ENCODE data around the gene SNAPC5.
A peak's percentile ranks its signal among the peaks of the same experiment; 100 is the strongest.

Gene SNAPC5

GRCh38 chr15:66497502-66498455 lies at the start of gene SNAPC5:
Gene SNAPC5, minus strand, starts transcription at chr15:66497762. Its CDS starts 31 bp downstream, at chr15:66497731.
- H3K9ac ChIP-seq (ENCODE audit: low read length in 2 of 2): peak within 1 kb of the TSS; percentile 97 to 98
- no peaks in the 10 kb centered on the region for H3K27me3 ChIP-seq (ENCODE audit: control insufficient read depth in 1 of 2, insufficient read depth in 2 of 2, low read length in 2 of 2)
- H3K4me1 ChIP-seq (ENCODE audit: control insufficient read depth, insufficient read depth, low read length): peaks cover 12% of the 10 kb centered on the region

GRCh38 chr15:66545255-66545654 lies 47.7 kb upstream of the SNAPC5 start:
- H3K4me3 ChIP-seq (ENCODE audit: low read length in 2 of 2): no peak overlapping the region
- no peak overlapping the region for H3K27ac ChIP-seq (ENCODE audit: low read length)
- H3K9ac ChIP-seq (ENCODE audit: low read length in 2 of 2): no peak overlapping the region
- no peaks in the 10 kb centered on the region for H3K27me3 ChIP-seq (ENCODE audit: control insufficient read depth in 1 of 2, insufficient read depth in 2 of 2, low read length in 2 of 2)
- no peaks in the 10 kb centered on the region for H3K9me3 ChIP-seq (ENCODE audit: control insufficient read depth in 2 of 2, low read length in 2 of 2)
- no peaks in the 10 kb centered on the region for H3K4me1 ChIP-seq (ENCODE audit: control insufficient read depth, insufficient read depth, low read length)
- peaks cover 0 to 3% of the 10 kb centered on the region in 2 donors for H3K36me3 ChIP-seq (ENCODE audit: control insufficient read depth in 2 of 2, insufficient read depth in 2 of 2, low read length in 2 of 2)

More at GRCh38 chr15:66497502-66498455, at the start of gene SNAPC5:
- Histone ChIP-seq H3K36me3 (ENCODE audit: control insufficient read depth in 2 of 2, insufficient read depth in 2 of 2, low read length in 2 of 2) (peaks cover 46 to 61% of the 10 kb centered on the region in 2 donors), H3K27ac (ENCODE audit: low read length) (peak within 1 kb of the TSS; percentile 88), H3K9me3 (ENCODE audit: control insufficient read depth in 2 of 2, low read length in 2 of 2) (no peaks in the 10 kb centered on the region), H3K4me3 (ENCODE audit: low read length in 2 of 2) (peak within 1 kb of the TSS; percentile 90 to 99)

GRCh38 chr15:66542896-66543295 lies 45.3 kb upstream of the SNAPC5 start:
- H3K4me3 ChIP-seq (ENCODE audit: low read length in 2 of 2): no peak overlapping the region
- H3K27ac ChIP-seq (ENCODE audit: low read length): no peak overlapping the region
- peaks cover 2 to 5% of the 10 kb centered on the region in 2 donors for H3K36me3 ChIP-seq (ENCODE audit: control insufficient read depth in 2 of 2, insufficient read depth in 2 of 2, low read length in 2 of 2)
- H3K9ac ChIP-seq (ENCODE audit: low read length in 2 of 2): no peak overlapping the region
- H3K9me3 ChIP-seq (ENCODE audit: control insufficient read depth in 2 of 2, low read length in 2 of 2): no peaks in the 10 kb centered on the region
- no peaks in the 10 kb centered on the region for H3K4me1 ChIP-seq (ENCODE audit: control insufficient read depth, insufficient read depth, low read length)
- no peaks in the 10 kb centered on the region for H3K27me3 ChIP-seq (ENCODE audit: control insufficient read depth in 1 of 2, insufficient read depth in 2 of 2, low read length in 2 of 2)

- Histone ChIP-seq H3K9me3 (ENCODE audit: control insufficient read depth in 2 of 2, low read length in 2 of 2) (no peaks in the 10 kb centered on the region), H3K4me3 (ENCODE audit: low read length in 2 of 2) (no peak overlapping the region), H3K27ac (ENCODE audit: low read length) (no peak overlapping the region), H3K9ac (ENCODE audit: low read length in 2 of 2) (no peak overlapping the region), H3K36me3 (ENCODE audit: control insufficient read depth in 2 of 2, insufficient read depth in 2 of 2, low read length in 2 of 2) (peaks cover 2 to 4% of the 10 kb centered on the region in 2 donors), H3K4me1 (ENCODE audit: control insufficient read depth, insufficient read depth, low read length) (no peaks in the 10 kb centered on the region), H3K27me3 (ENCODE audit: control insufficient read depth in 1 of 2, insufficient read depth in 2 of 2, low read length in 2 of 2) (no peaks in the 10 kb centered on the region)
Measured at GRCh38 chr15:66535056-66535455, 37.5 kb upstream of the SNAPC5 start.

- Histone ChIP-seq H3K9me3 (ENCODE audit: control insufficient read depth in 2 of 2, low read length in 2 of 2) (no peaks in the 10 kb centered on the region), H3K36me3 (ENCODE audit: control insufficient read depth in 2 of 2, insufficient read depth in 2 of 2, low read length in 2 of 2) (peaks cover 0 to 6% of the 10 kb centered on the region in 2 donors), H3K4me3 (ENCODE audit: low read length in 2 of 2) (no peak overlapping the region), H3K9ac (ENCODE audit: low read length in 2 of 2) (no peak overlapping the region), H3K4me1 (ENCODE audit: control insufficient read depth, insufficient read depth, low read length) (no peaks in the 10 kb centered on the region), H3K27me3 (ENCODE audit: control insufficient read depth in 1 of 2, insufficient read depth in 2 of 2, low read length in 2 of 2) (no peaks in the 10 kb centered on the region), H3K27ac (ENCODE audit: low read length) (no peak overlapping the region)
Measured at GRCh38 chr15:66524838-66525237, 27.3 kb upstream of the SNAPC5 start.

- H3K4me3 ChIP-seq (ENCODE audit: low read length in 2 of 2): no peak overlapping the region
- no peaks in the 10 kb centered on the region for H3K27me3 ChIP-seq (ENCODE audit: control insufficient read depth in 1 of 2, insufficient read depth in 2 of 2, low read length in 2 of 2)
- no peaks in the 10 kb centered on the region for H3K9me3 ChIP-seq (ENCODE audit: control insufficient read depth in 2 of 2, low read length in 2 of 2)
- peaks cover 2 to 7% of the 10 kb centered on the region in 2 donors for H3K36me3 ChIP-seq (ENCODE audit: control insufficient read depth in 2 of 2, insufficient read depth in 2 of 2, low read length in 2 of 2)
- no peak overlapping the region for H3K27ac ChIP-seq (ENCODE audit: low read length)
- no peaks in the 10 kb centered on the region for H3K4me1 ChIP-seq (ENCODE audit: control insufficient read depth, insufficient read depth, low read length)
- H3K9ac ChIP-seq (ENCODE audit: low read length in 2 of 2): no peak overlapping the region
Measured at GRCh38 chr15:66523926-66524325, 26.4 kb upstream of the SNAPC5 start.

GRCh38 chr15:66515901-66516322 lies 18.4 kb upstream of the SNAPC5 start:
- Histone ChIP-seq H3K36me3 (ENCODE audit: control insufficient read depth in 2 of 2, insufficient read depth in 2 of 2, low read length in 2 of 2) (peaks cover 4% of the 10 kb centered on the region in 2 donors), H3K27me3 (ENCODE audit: control insufficient read depth in 1 of 2, insufficient read depth in 2 of 2, low read length in 2 of 2) (no peaks in the 10 kb centered on the region), H3K4me1 (ENCODE audit: control insufficient read depth, insufficient read depth, low read length) (no peaks in the 10 kb centered on the region), H3K9me3 (ENCODE audit: control insufficient read depth in 2 of 2, low read length in 2 of 2) (no peaks in the 10 kb centered on the region), H3K27ac (ENCODE audit: low read length) (no peak overlapping the region), H3K9ac (ENCODE audit: low read length in 2 of 2) (no peak overlapping the region), H3K4me3 (ENCODE audit: low read length in 2 of 2) (no peak overlapping the region)

GRCh38 chr15:66514586-66514985 lies 17.0 kb upstream of the SNAPC5 start:
- Histone ChIP-seq H3K4me1 (ENCODE audit: control insufficient read depth, insufficient read depth, low read length) (no peaks in the 10 kb centered on the region), H3K36me3 (ENCODE audit: control insufficient read depth in 2 of 2, insufficient read depth in 2 of 2, low read length in 2 of 2) (peaks cover 2 to 4% of the 10 kb centered on the region in 2 donors), H3K9me3 (ENCODE audit: control insufficient read depth in 2 of 2, low read length in 2 of 2) (no peaks in the 10 kb centered on the region), H3K27me3 (ENCODE audit: control insufficient read depth in 1 of 2, insufficient read depth in 2 of 2, low read length in 2 of 2) (no peaks in the 10 kb centered on the region), H3K9ac (ENCODE audit: low read length in 2 of 2) (no peak overlapping the region), H3K27ac (ENCODE audit: low read length) (no peak overlapping the region), H3K4me3 (ENCODE audit: low read length in 2 of 2) (no peak overlapping the region)

GRCh38 chr15:66508293-66508883 lies 10.8 kb upstream of the SNAPC5 start:
- H3K36me3 ChIP-seq (ENCODE audit: control insufficient read depth in 2 of 2, insufficient read depth in 2 of 2, low read length in 2 of 2): no peaks in the 10 kb centered on the region
- no peak overlapping the region for H3K9ac ChIP-seq (ENCODE audit: low read length in 2 of 2)
- no peak overlapping the region for H3K27ac ChIP-seq (ENCODE audit: low read length)
- no peaks in the 10 kb centered on the region for H3K9me3 ChIP-seq (ENCODE audit: control insufficient read depth in 2 of 2, low read length in 2 of 2)
- no peak overlapping the region for H3K4me3 ChIP-seq (ENCODE audit: low read length in 2 of 2)
- H3K4me1 ChIP-seq (ENCODE audit: control insufficient read depth, insufficient read depth, low read length): peaks cover 15% of the 10 kb centered on the region
- no peaks in the 10 kb centered on the region for H3K27me3 ChIP-seq (ENCODE audit: control insufficient read depth in 1 of 2, insufficient read depth in 2 of 2, low read length in 2 of 2)

GRCh38 chr15:66505818-66506217 lies 8.3 kb upstream of the SNAPC5 start:
- Histone ChIP-seq H3K27ac (ENCODE audit: low read length) (no peak overlapping the region), H3K9ac (ENCODE audit: low read length in 2 of 2) (peak overlapping the region; percentile 95 to 97), H3K27me3 (ENCODE audit: control insufficient read depth in 1 of 2, insufficient read depth in 2 of 2, low read length in 2 of 2) (no peaks in the 10 kb centered on the region), H3K36me3 (ENCODE audit: control insufficient read depth in 2 of 2, insufficient read depth in 2 of 2, low read length in 2 of 2) (peaks cover 15 to 25% of the 10 kb centered on the region in 2 donors), H3K4me1 (ENCODE audit: control insufficient read depth, insufficient read depth, low read length) (peaks cover 20% of the 10 kb centered on the region), H3K4me3 (ENCODE audit: low read length in 2 of 2) (peak overlapping the region; percentile 97 to 100), H3K9me3 (ENCODE audit: control insufficient read depth in 2 of 2, low read length in 2 of 2) (no peaks in the 10 kb centered on the region)
